ENCODE data around the gene UBE2S.

The UBE2S gene

GRCh38 chr19:55447421-55448174 is 40.0 kb upstream of the UBE2S start:
- peaks cover 8 to 75% of the 10 kb centered on the region in 2 donors for H3K27me3 ChIP-seq
- DNase-seq: no peak

GRCh38 chr19:55446060-55446459 is 38.5 kb upstream of the UBE2S start:
- H3K27me3 ChIP-seq: peaks cover under 1 to 75% of the 10 kb centered on the region in 2 donors
- no peak overlapping the region for H3K27ac ChIP-seq
- no peak overlapping the region for H3K4me3 ChIP-seq
- TF ChIP-seq CTCF (IDR thresholded peaks at IDR 0.05): no peak
- DNase-seq: no peak
- H3K4me1 ChIP-seq: peaks cover 0 to 18% (median 8%) of the 10 kb centered on the region in 4 donors
- no peaks in the 10 kb centered on the region for H3K36me3 ChIP-seq
- intact Hi-C loops (cut with DNase I; ENCODE audit: low total_unique reads): no loop called here
- H3K9me3 ChIP-seq: no peaks in the 10 kb centered on the region

More at GRCh38 chr19:55447421-55448174, 40.0 kb upstream of the UBE2S start:
- intact Hi-C loops (cut with DNase I; ENCODE audit: low total_unique reads): no loop called here
- Histone ChIP-seq H3K9me3 (no peaks in the 10 kb centered on the region), H3K4me1 (peaks cover 0 to 22% (median 16%) of the 10 kb centered on the region in 4 donors), H3K4me3 (no peak overlapping the region), H3K27ac (no peak overlapping the region), H3K36me3 (no peaks in the 10 kb centered on the region)
- TF ChIP-seq CTCF (IDR thresholded peaks at IDR 0.05): no peak

GRCh38 chr19:55444646-55445045 is 37.1 kb upstream of the UBE2S start:
- intact Hi-C loops (cut with DNase I; ENCODE audit: low total_unique reads): no loop called here
- H3K4me1 ChIP-seq: peaks cover 0 to 22% (median 9%) of the 10 kb centered on the region in 4 donors
- no peak overlapping the region for H3K27ac ChIP-seq
- no peaks in the 10 kb centered on the region for H3K9me3 ChIP-seq
- H3K27me3 ChIP-seq: peaks cover 0 to 79% of the 10 kb centered on the region in 2 donors
- no peaks in the 10 kb centered on the region for H3K36me3 ChIP-seq
- no peak for DNase-seq
- H3K4me3 ChIP-seq: no peak overlapping the region
- TF ChIP-seq CTCF (IDR thresholded peaks at IDR 0.05): no peak

- Histone ChIP-seq H3K4me1 (peaks cover 0 to 22% (median 9%) of the 10 kb centered on the region in 4 donors), H3K27me3 (peaks cover 0 to 79% of the 10 kb centered on the region in 2 donors), H3K9me3 (no peaks in the 10 kb centered on the region), H3K4me3 (no peak overlapping the region), H3K36me3 (no peaks in the 10 kb centered on the region), H3K27ac (no peak overlapping the region)
- TF ChIP-seq CTCF (IDR thresholded peaks at IDR 0.05): no peak
- intact Hi-C loops (cut with DNase I; ENCODE audit: low total_unique reads): no loop called here
- DNase-seq: no peak
These were observed 36.4 kb upstream of the UBE2S start for GRCh38 chr19:55443824-55444480.

GRCh38 chr19:55443045-55443823 is 35.6 kb upstream of the UBE2S start, which contains the start of gene SHISA7:
Gene SHISA7, minus strand, starts transcription at chr19:55443300. Its CDS starts 437 bp downstream, at chr19:55442863.
- no peak for DNase-seq
- H3K27ac ChIP-seq: no peak within 1 kb of the TSS
- H3K27me3 ChIP-seq: peaks cover 0 to 86% of the 10 kb centered on the region in 2 donors
- H3K9me3 ChIP-seq: no peaks in the 10 kb centered on the region
- peaks cover 0 to 22% (median 9%) of the 10 kb centered on the region in 4 donors for H3K4me1 ChIP-seq
- intact Hi-C loops (cut with DNase I; ENCODE audit: low total_unique reads): no loop called here
- H3K36me3 ChIP-seq: no peaks in the 10 kb centered on the region
- no peak within 1 kb of the TSS for H3K4me3 ChIP-seq
- no peak for TF ChIP-seq CTCF (IDR thresholded peaks at IDR 0.05)

Measured in tibial artery (tissue), 4 donors.